H54 (cell line): ENCODE measurements around the gene PCNT.
A peak's percentile ranks its signal among the peaks of the same experiment; 100 is the strongest.
"Not testable (repeated sequence)": the region's sequence is repeated elsewhere in the genome, so short reads cannot be mapped to it uniquely, and the experiment has no call there.

Experiments used
- DNase-seq: peaks from one replicate; pipeline ENCODE4 v3.0.0; 2011; ENCODE audit warnings: low spot score, mixed read lengths; ENCODE audit not compliant: insufficient read length
- FAIRE-seq: peaks from 3 replicates; lab custom pipeline; 2011; peaks lifted over from hg19 to GRCh38; lab: Jason Lieb, UNC
- POLR2A ChIP-seq: IDR thresholded peaks from 2 replicates; pipeline ENCODE4 v1.6.1; 2011; ENCODE audit warnings: low read depth, mild to moderate bottlenecking, low read length

Gene PCNT

GRCh38 chr21:46295996-46296752 is 27.8 kb upstream of the PCNT start:
- TF ChIP-seq POLR2A = no peak
- FAIRE-seq (no peak), DNase-seq (no peak)

GRCh38 chr21:46297338-46298271 is 26.4 kb upstream of the PCNT start:
- TF ChIP-seq POLR2A = no peak
- no peak for DNase-seq
- no peak for FAIRE-seq

GRCh38 chr21:46299167-46299566 is 24.8 kb upstream of the PCNT start:
- FAIRE-seq = no peak
- no peak for TF ChIP-seq POLR2A
- DNase-seq = no peak

DNA sequence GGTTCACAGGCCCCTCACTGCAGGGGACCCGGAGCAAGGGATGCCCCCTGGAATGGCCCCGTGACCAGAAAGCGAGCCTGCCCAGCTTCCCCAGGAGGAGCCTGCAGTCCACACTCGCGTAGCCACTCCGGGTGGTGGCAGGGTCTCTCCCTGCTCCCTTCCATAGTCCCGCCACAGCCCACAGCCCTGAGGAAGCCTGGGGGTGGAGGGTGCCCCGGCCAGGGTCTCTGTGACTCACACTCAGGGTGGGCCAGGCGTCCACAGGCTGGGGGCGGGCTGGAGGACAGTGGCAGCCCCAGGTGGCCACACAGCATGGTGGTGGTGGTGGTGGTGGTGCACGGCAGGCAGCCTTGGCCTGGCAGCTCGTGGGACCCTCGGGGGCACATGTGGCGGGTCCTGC is 22.2 kb upstream of the PCNT start:
- FAIRE-seq (no peak), DNase-seq (no peak)
- TF ChIP-seq POLR2A = no peak

DNA sequence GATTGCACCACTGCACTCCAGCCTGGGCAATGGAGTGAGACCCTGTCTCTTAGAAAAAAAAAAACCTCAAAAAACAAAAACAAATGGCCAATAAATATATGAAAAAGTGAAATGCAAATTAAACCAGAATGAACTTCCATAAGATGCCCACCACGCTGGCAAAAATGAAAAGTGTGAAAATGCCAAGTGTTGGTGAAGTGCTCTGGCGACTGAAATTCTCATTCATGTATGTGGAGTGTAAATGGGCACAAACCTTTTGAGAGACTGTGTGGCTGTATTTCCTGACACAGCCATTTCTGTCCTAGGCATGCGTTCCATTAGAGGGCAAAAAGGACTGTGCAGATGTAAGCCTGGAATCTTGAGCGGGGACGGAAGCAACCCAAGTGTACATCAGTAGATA is 19.5 kb upstream of the PCNT start:
- FAIRE-seq = no peak
- no peak for TF ChIP-seq POLR2A
- DNase-seq = no peak

DNA sequence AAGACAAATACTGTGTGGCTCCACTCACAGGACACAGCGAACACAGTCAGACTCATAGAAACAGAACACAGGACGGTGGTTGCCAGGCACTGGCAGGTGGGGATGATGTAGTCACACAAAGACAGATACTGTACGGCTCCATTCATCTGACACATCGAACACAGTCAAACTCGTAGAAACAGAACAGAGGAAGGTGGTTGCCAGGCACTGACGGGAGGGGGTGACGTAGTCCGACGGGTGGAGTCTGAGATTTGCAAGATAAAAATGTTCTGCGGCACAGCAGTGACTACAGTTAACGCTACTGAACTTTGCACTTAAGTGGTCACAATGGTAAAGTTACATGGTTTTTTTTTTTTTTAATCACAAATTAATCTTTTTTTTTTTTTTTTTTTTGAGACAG is 19.0 kb upstream of the PCNT start:
- FAIRE-seq (no peak), DNase-seq (no peak)
- no peak for TF ChIP-seq POLR2A

DNA sequence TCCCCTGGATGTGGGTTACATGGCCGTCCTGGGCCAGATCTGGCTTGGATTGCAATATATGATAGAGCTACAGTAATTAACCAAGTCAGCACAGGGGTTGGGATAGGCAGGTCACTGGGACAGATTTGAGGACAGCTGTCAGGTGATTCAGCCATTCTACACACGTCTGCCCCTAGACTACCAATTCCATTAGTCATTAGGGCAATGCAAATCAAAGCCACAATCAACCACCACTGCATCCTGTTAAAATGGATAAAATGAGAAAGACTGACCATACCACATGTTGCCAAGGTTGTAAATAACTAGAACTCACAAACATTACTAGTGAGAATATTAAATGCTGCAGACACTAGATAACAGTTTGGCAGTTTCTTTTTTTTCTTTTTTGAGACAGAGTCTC is 16.3 kb upstream of the PCNT start:
- no peak for FAIRE-seq
- no peak for TF ChIP-seq POLR2A
- peak; percentile 63 for DNase-seq

- no peak for TF ChIP-seq POLR2A
- DNase-seq = no peak
- no peak for FAIRE-seq
These were observed 15.5 kb upstream of the PCNT start for GRCh38 chr21:46308431-46308830.

GRCh38 chr21:46310260-46310659 is 13.7 kb upstream of the PCNT start:
- not testable (repeated sequence) for FAIRE-seq

GRCh38 chr21:46311568-46311967 is 12.4 kb upstream of the PCNT start:
- DNase-seq (no peak), FAIRE-seq (no peak)
- TF ChIP-seq POLR2A = no peak

More at GRCh38 chr21:46310260-46310659, 13.7 kb upstream of the PCNT start:
- not testable (repeated sequence) for DNase-seq

DNA sequence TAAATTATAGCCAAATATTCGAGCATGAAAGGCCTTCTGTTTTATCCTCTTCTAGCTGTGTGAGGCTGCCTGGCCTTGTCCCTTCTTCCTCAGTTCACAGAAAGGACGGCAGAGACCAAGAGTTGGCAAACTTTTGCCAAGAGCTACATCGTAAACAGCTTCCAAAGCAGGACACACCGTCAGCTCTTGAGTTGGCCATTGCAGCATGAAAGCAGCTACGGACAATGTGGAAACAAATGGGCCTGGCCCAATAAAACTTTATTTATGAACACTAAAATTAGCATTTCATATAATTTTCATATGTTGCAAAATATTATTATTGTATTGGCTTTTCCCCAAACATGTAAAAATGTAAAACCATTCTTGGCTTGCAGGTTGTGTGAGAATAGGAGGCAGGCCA is 11.0 kb upstream of the PCNT start:
- TF ChIP-seq POLR2A = no peak
- FAIRE-seq = no peak
- no peak for DNase-seq

GRCh38 chr21:46314441-46315020 is 9.4 kb upstream of the PCNT start:
- DNase-seq (no peak), FAIRE-seq (no peak)
- no peak for TF ChIP-seq POLR2A

- no peak for FAIRE-seq
- peak; percentile 6; the same call in 1 of the 2 replicates for TF ChIP-seq POLR2A
These were observed 7.1 kb upstream of the PCNT start for GRCh38 chr21:46316708-46317324.

More at GRCh38 chr21:46316708-46317324, 7.1 kb upstream of the PCNT start:
- DNase-seq = no peak
